Right lobe of liver (tissue), 4 donors: ENCODE measurements around the gene MAP2.

Experiments used
- POLR2A ChIP-seq: fragments of 450-650 bp; IDR thresholded peaks from one replicate; pipeline ENCODE4 v1.6.1; 2017; ENCODE audit warnings: antibody characterized with exemption, mild to moderate bottlenecking
- TF ChIP-seq, protein P1 (sequence below), 4 donors: fragments of 200-600 bp in 3 of 4; fragments of 450-650 bp in 1 of 4; IDR thresholded peaks; one replicate each; pipeline versions ENCODE4 v1.5.1 to v1.8.0; 2016 to 2022; ENCODE audit warnings: antibody characterized with exemption in 4 of 4, mild to moderate bottlenecking in 2 of 4
- donor health status: DM: no; HTN: no; CAD: no.
- donor health status: DM: no; HTN: no; CAD: no.
- donor health status: DM: no; HTN: yes; CAD: no.

- TF ChIP-seq, protein P1, sequence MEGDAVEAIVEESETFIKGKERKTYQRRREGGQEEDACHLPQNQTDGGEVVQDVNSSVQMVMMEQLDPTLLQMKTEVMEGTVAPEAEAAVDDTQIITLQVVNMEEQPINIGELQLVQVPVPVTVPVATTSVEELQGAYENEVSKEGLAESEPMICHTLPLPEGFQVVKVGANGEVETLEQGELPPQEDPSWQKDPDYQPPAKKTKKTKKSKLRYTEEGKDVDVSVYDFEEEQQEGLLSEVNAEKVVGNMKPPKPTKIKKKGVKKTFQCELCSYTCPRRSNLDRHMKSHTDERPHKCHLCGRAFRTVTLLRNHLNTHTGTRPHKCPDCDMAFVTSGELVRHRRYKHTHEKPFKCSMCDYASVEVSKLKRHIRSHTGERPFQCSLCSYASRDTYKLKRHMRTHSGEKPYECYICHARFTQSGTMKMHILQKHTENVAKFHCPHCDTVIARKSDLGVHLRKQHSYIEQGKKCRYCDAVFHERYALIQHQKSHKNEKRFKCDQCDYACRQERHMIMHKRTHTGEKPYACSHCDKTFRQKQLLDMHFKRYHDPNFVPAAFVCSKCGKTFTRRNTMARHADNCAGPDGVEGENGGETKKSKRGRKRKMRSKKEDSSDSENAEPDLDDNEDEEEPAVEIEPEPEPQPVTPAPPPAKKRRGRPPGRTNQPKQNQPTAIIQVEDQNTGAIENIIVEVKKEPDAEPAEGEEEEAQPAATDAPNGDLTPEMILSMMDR (IDR thresholded peaks at IDR 0.05): no peak
- TF ChIP-seq POLR2A: no peak
Measured at GRCh38 chr2:209442939-209443338, 19.1 kb downstream of the MAP2 start.
